ENCODE data around the gene CLIP2.

- TF ChIP-seq KDM5A (IDR thresholded peaks at IDR 0.05; ENCODE audit: low read length), result no peak
- no peak for TF ChIP-seq RAD21 (IDR thresholded peaks at IDR 0.05 in 1 of 2, conservative IDR thresholded peaks at IDR 0.05 in 1 of 2; ENCODE audit: low read depth in 2 of 2, low read length in 2 of 2)
- TF ChIP-seq CEBPB (IDR thresholded peaks at IDR 0.05; ENCODE audit: low read depth, low read length), result no peak
- no peak for TF ChIP-seq USF2 (IDR thresholded peaks at IDR 0.05; ENCODE audit: low read length)
- no peak for TF ChIP-seq NANOG (IDR thresholded peaks at IDR 0.05; ENCODE audit: insufficient read depth, low read depth, low read length, poor library complexity, severe bottlenecking)
- no peak for TF ChIP-seq POLR2A (IDR thresholded peaks at IDR 0.05; ENCODE audit: control extremely low read depth in 1 of 2, low read depth in 2 of 2, low read length in 2 of 2)
- TF ChIP-seq CTCF (IDR thresholded peaks at IDR 0.05; ENCODE audit: control extremely low read depth in 1 of 3, insufficient read depth in 1 of 3, low read depth in 1 of 3, low read length in 3 of 3), result no peak
- TF ChIP-seq ATF2 (IDR thresholded peaks at IDR 0.05; ENCODE audit: low read length), result no peak
Observed at GRCh38 chr7:74309181-74309580, 20.0 kb downstream of the CLIP2 start.
